Upper lobe of left lung (tissue), 4 donors: ENCODE measurements around the gene TPR.

Experiments
- CTCF ChIP-seq, 6 experiments: fragments of 450-650 bp in 4 of 6; fragments of 200-600 bp in 2 of 6; sonication (generic) in 2 of 6; IDR thresholded peaks; one replicate each; pipeline ENCODE4 v1.5.1; 2016 to 2019; ENCODE audit warnings: antibody characterized with exemption in 6 of 6
- EP300 ChIP-seq, 4 donors: sonication (generic); formaldehyde crosslinking; IDR thresholded peaks; one replicate each; pipeline ENCODE4 v1.5.1; 2017; ENCODE audit warnings: antibody characterized with exemption in 4 of 4, control low read depth in 2 of 4
- POLR2A ChIP-seq, 4 donors: fragments of 450-650 bp; IDR thresholded peaks; one replicate each; pipeline ENCODE4 v1.5.1; 2016 to 2017; ENCODE audit warnings: antibody characterized with exemption in 4 of 4, mild to moderate bottlenecking in 2 of 4
- POLR2AphosphoS5 ChIP-seq, 2 donors: sonication (generic); formaldehyde crosslinking; IDR thresholded peaks; one replicate each; pipeline ENCODE4 v1.5.1; 2017; ENCODE audit warnings: antibody characterized with exemption in 2 of 2

- peak; percentile 74 to 98 (median 97) for TF ChIP-seq CTCF (IDR thresholded peaks at IDR 0.05)
- TF ChIP-seq EP300 (IDR thresholded peaks at IDR 0.05): peak in 2 of 4 donors; percentile 19 to 28
- TF ChIP-seq POLR2A (IDR thresholded peaks at IDR 0.05): peak in 3 of 4 donors; percentile 65 to 82 (median 81)
- peak; percentile 69 to 88 for TF ChIP-seq POLR2AphosphoS5 (IDR thresholded peaks at IDR 0.05)
These were observed at the start of gene TPR, which contains the start of gene ODR4 for GRCh38 chr1:186375152-186375928.
